Naive thymus-derived CD4-positive, alpha-beta T cell (primary cell): ENCODE measurements around the gene KLHDC7B. TPM values are rescaled to one million over a fixed set of nuclear protein-coding genes. Genes with fewer than 3 reads are reported as not detected.

ENCODE experiments used
- ATAC-seq: fragments of 150-1000 bp; cut with Tn5 transposase; 2 replicates; pipeline ENCODE4 v1.10.0; 2021; ENCODE audit warnings: mild to moderate bottlenecking, moderate library complexity
- CTCF ChIA-PET: fragments of 350-600 bp; sonication (Branson Sonifier 250); formaldehyde crosslinking; loops from one replicate; lab custom pipeline; 2021; ENCODE audit warnings: antibody characterized with exemption; lab: Charles Lee
- POLR2A ChIA-PET: fragments of 350-600 bp; sonication (Branson Sonifier 250); formaldehyde crosslinking; loops from one replicate; lab custom pipeline; 2021; ENCODE audit warnings: antibody characterized with exemption, inconsistent platforms; lab: Charles Lee
- DNase-seq, 9 donors: peaks; one replicate each; pipeline versions ENCODE4 v3.0.0 to v3.0.0-alpha.2; 2020 to 2022; ENCODE audit warnings: mixed read lengths in 1 of 9
- H3K27ac ChIP-seq: one replicate; pipeline ENCODE4 v1.7.0; 2013; ENCODE audit warnings: mild to moderate bottlenecking, low read depth, low read length, moderate library complexity
- H3K27me3 ChIP-seq, 2 donors: one replicate each; pipeline ENCODE4 v1.7.0; 2013; ENCODE audit warnings: low read length in 2 of 2, mild to moderate bottlenecking in 2 of 2, moderate library complexity in 2 of 2; ENCODE audit not compliant: control insufficient read depth in 2 of 2, insufficient read depth in 2 of 2
- H3K36me3 ChIP-seq, 3 experiments: 1 replicate in 2 of 3; 2 replicates in 1 of 3; pipeline ENCODE4 v1.7.0; 2013; ENCODE audit warnings: low read length in 3 of 3, mild to moderate bottlenecking in 3 of 3, moderate library complexity in 1 of 3; ENCODE audit not compliant: insufficient read depth in 3 of 3, control insufficient read depth in 2 of 3
- H3K4me1 ChIP-seq, 2 donors: one replicate each; pipeline ENCODE4 v1.7.0; 2013; ENCODE audit warnings: low read length in 2 of 2, mild to moderate bottlenecking in 2 of 2, moderate library complexity in 1 of 2; ENCODE audit not compliant: control insufficient read depth in 2 of 2, insufficient read depth in 2 of 2
- H3K4me3 ChIP-seq: 2 replicates; pipeline ENCODE4 v1.7.0; 2013; ENCODE audit warnings: mild to moderate bottlenecking, low read length
- H3K9me3 ChIP-seq, 3 experiments: 1 replicate in 2 of 3; 2 replicates in 1 of 3; pipeline ENCODE4 v1.7.0; 2013; ENCODE audit warnings: low read length in 3 of 3; ENCODE audit not compliant: control insufficient read depth in 2 of 3
- H3K27ac Mint-ChIP-seq, 9 donors: one replicate each; pipeline ENCODE4 v1.8.0; 2020 to 2022; ENCODE audit warnings: mixed read lengths in 9 of 9, mild to moderate bottlenecking in 8 of 9, moderate library complexity in 5 of 9, inconsistent platforms in 2 of 9
- H3K27me3 Mint-ChIP-seq, 5 donors: one replicate each; pipeline ENCODE4 v1.8.0; 2021 to 2022; ENCODE audit warnings: mixed read lengths in 5 of 5, mild to moderate bottlenecking in 1 of 5
- H3K36me3 Mint-ChIP-seq, 5 donors: one replicate each; pipeline ENCODE4 v1.8.0; 2020 to 2022; ENCODE audit warnings: mixed read lengths in 5 of 5, mild to moderate bottlenecking in 3 of 5, inconsistent platforms in 1 of 5
- H3K4me1 Mint-ChIP-seq, 7 donors: one replicate each; pipeline ENCODE4 v1.8.0; 2020 to 2022; ENCODE audit warnings: mixed read lengths in 7 of 7, mild to moderate bottlenecking in 3 of 7, inconsistent platforms in 1 of 7
- H3K4me3 Mint-ChIP-seq, 10 donors: one replicate each; pipeline ENCODE4 v1.8.0; 2020 to 2022; ENCODE audit warnings: mild to moderate bottlenecking in 10 of 10, mixed read lengths in 10 of 10, moderate library complexity in 6 of 10, inconsistent platforms in 2 of 10
- H3K9me3 Mint-ChIP-seq, 11 donors: one replicate each; pipeline ENCODE4 v1.8.0; 2020 to 2022; ENCODE audit warnings: mixed read lengths in 11 of 11, mild to moderate bottlenecking in 4 of 11, inconsistent platforms in 1 of 11, moderate library complexity in 1 of 11
- intact Hi-C, 2 donors: fragments of 100-400 bp; cut with micrococcal nuclease; formaldehyde crosslinking; loops; one replicate each; pipeline ENCODE4 v1.15.1; 2023
- polyA plus RNA-seq, 2 donors: library from polyadenylated mRNA; unstranded; fragments of 300-500 nt; fragmentation: Illumina TruSeq; gene quantifications; one replicate each; pipeline ENCODE4 v1.2.3, GENCODE V29; 2021
- total RNA-seq, 6 experiments: library from RNA in 5 of 6; stranded (reverse) in 5 of 6; gene quantifications; 1 replicate in 5 of 6; 2 replicates in 1 of 6; pipeline ENCODE4 v1.2.3 and lab custom pipeline; 2021 to 2026

KLHDC7B gene
- total and polyA plus RNA-seq, 7 experiments from 2014 or later, result 4.4 to 17.2 (median 7.8) TPM

DNA sequence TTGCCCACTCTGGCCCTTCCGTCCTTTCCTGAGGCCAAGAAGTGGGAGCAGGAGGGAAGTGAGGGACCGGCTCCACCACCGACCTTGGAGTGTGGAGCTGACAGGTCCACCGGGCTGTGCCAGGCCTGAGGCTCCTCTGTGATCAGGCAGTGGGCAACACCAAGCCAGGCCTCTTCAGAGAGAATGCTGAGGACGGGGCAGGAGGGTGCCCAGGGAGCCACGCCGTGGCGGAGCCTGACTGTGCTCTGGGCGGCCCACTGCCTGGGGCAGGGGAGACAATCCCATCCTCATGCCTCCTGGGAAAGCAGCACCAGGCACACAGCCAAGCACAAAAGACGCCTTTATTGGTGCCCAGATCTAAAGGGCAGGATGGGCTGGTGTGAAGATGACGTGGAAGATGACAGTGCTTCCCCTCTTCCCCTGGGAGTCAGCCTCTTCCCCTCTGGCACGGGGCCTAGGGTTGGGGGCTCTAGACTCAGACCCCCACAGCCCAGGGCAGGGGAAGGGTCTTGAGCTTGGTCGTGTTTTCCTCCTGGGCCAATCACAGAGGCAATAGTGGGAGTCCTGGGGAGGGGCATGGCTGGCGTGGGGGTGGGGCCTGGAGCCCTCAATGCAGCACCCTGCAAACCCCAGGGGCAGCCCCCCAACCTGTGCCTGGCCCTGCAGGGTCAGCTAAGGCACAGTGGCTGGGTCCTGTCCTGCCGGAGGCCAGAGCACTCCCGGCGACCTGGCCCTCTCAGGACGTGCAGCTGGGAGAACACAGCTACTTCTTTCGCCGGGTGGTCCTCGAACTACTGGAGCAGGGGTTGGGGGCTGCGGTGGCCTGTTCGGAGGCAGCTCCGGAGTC is 42.8 kb upstream of the KLHDC7B start:
- POLR2A ChIA-PET, result interaction anchor here (1.4 to 1.5 kb wide), 2 partner anchors 21 to 32 kb away, joined by 3 read pairs; partner anchors contain the start of gene ADM2
- no peak overlapping the region for H3K27ac Mint-ChIP-seq
- DNase-seq, result no peak

GRCh38 chr22:50503475-50504145 is 42.1 kb upstream of the KLHDC7B start:
- no peak for DNase-seq
- no peak overlapping the region for H3K4me3 Mint-ChIP-seq
- H3K27me3 Mint-ChIP-seq, result no peaks in the 10 kb centered on the region
- no peak overlapping the region for H3K27ac ChIP-seq
- peaks cover 1 to 13% (median 6%) of the 10 kb centered on the region in 7 donors for H3K4me1 Mint-ChIP-seq
- ChIA-PET CTCF (interaction anchor here (0.6 kb wide), 1 partner anchor 116 kb away, joined by 4 read pairs; no protein-coding TSS in a partner anchor), POLR2A (interaction anchor here (0.9 to 1.5 kb wide), 3 partner anchors 22 to 117 kb away, joined by 3 read pairs; partner anchors contain the start of gene ADM2)
- intact Hi-C loops, result loop anchor here in 1 of 2 donors (10.0 kb wide), 1 partner anchor 229 kb away; the partner anchor contains the start of gene MAPK11
- no peaks in the 10 kb centered on the region for H3K9me3 Mint-ChIP-seq
- no peaks in the 10 kb centered on the region for H3K9me3 ChIP-seq
- no peak overlapping the region for H3K27ac Mint-ChIP-seq
- no peak overlapping the region for H3K4me3 ChIP-seq
- H3K36me3 Mint-ChIP-seq, result peaks cover 0 to 7% (median 0%) of the 10 kb centered on the region in 5 donors
- peaks cover 11 to 17% of the 10 kb centered on the region in 2 donors for H3K4me1 ChIP-seq
- peaks cover 0 to 40% (median 7%) of the 10 kb centered on the region in 3 experiments for H3K36me3 ChIP-seq
- ATAC-seq, result no peak
- no peaks in the 10 kb centered on the region for H3K27me3 ChIP-seq

More for the DNA sequence above, 42.8 kb upstream of the KLHDC7B start:
- no peaks in the 10 kb centered on the region for H3K9me3 Mint-ChIP-seq
- CTCF ChIA-PET, result no interaction called here
- Histone ChIP-seq H3K9me3 (no peaks in the 10 kb centered on the region), H3K27ac (no peak overlapping the region), H3K27me3 (no peaks in the 10 kb centered on the region), H3K36me3 (peaks cover 0 to 38% (median 7%) of the 10 kb centered on the region in 3 experiments), H3K4me3 (no peak overlapping the region), H3K4me1 (peaks cover 10 to 16% of the 10 kb centered on the region in 2 donors)
- no peak overlapping the region for H3K4me3 Mint-ChIP-seq
- peaks cover 0 to 5% (median 0%) of the 10 kb centered on the region in 5 donors for H3K36me3 Mint-ChIP-seq
- H3K4me1 Mint-ChIP-seq, result peaks cover 4 to 16% (median 7%) of the 10 kb centered on the region in 7 donors
- ATAC-seq, result no peak
- intact Hi-C loops, result loop anchor here in 1 of 2 donors (10.0 kb wide), 1 partner anchor 228 kb away; the partner anchor contains the start of gene MAPK11
- peaks cover 0 to 3% (median 0%) of the 10 kb centered on the region in 5 donors for H3K27me3 Mint-ChIP-seq

DNA sequence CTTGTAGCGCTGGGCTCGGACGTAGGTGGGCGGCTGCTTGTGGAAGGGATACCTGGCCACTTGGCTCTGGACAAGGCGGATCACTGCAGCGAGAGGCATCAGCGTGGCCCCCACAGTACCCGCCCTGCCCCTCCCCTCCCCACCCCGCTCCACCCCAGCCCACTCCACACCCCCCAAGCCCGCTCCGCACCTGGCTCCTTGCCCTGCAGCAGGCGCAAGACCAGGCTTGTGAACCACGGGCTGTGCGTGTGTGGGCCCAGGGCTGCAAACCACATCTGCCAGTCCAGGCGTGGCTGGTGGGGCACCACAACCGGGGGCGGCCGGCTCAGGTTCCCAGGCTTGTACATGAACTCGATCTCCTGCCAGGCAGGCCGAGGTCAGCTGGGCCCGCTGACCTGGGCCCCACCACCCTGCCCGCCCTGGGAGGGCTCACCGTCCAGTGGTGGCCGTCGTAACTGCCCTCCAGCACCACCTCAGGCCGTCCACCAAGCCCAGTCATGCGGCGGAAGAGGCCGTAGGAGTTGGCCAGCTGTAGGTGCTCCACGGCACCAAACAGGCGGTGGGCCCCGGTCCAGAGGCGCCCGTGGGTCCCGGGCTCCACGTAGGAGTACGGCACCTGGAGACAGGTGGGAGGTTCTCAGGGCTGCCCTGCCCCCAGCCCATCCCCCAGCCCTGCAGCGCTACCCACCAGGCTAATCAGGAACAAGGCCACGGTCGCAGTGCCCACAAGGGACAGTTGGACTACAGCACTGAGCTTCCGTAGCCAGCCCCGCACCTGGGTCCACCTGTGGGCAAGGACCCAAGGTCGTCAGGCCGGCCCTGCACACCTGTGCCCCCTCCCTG is 41.1 kb upstream of the KLHDC7B start:
- Histone ChIP-seq H3K4me3 (no peak overlapping the region), H3K4me1 (peaks cover 19 to 26% of the 10 kb centered on the region in 2 donors), H3K27ac (no peak overlapping the region), H3K27me3 (no peaks in the 10 kb centered on the region), H3K9me3 (no peaks in the 10 kb centered on the region), H3K36me3 (peaks cover 0 to 40% (median 7%) of the 10 kb centered on the region in 3 experiments)
- Mint-ChIP-seq H3K9me3 (no peaks in the 10 kb centered on the region), H3K27me3 (no peaks in the 10 kb centered on the region), H3K4me3 (peak overlapping the region in 1 of 10 donors; percentile 96), H3K4me1 (peaks cover 11 to 20% (median 12%) of the 10 kb centered on the region in 7 donors), H3K27ac (no peak overlapping the region), H3K36me3 (peaks cover 0 to 7% (median 0%) of the 10 kb centered on the region in 5 donors)
- POLR2A ChIA-PET, result interaction anchor here (0.6 to 6.2 kb wide), 5 partner anchors 23 to 124 kb away, joined by 3 to 116 read pairs (median 3); partner anchors contain the start of genes ADM2, SCO2 and TYMP
- intact Hi-C loops, result loop anchor here in 1 of 2 donors (10.0 kb wide), 1 partner anchor 230 kb away; the partner anchor contains the start of gene MAPK11
- ATAC-seq, result no peak
- DNase-seq, result no peak
- CTCF ChIA-PET, result no interaction called here

GRCh38 chr22:50505276-50505775 is 40.4 kb upstream of the KLHDC7B start:
- no peak overlapping the region for H3K27ac Mint-ChIP-seq
- peaks cover 12 to 22% (median 16%) of the 10 kb centered on the region in 7 donors for H3K4me1 Mint-ChIP-seq
- no peak overlapping the region for H3K27ac ChIP-seq
- ChIA-PET CTCF (interaction anchor here (1.0 kb wide), 1 partner anchor 17 kb away, joined by 3 read pairs; no protein-coding TSS in a partner anchor), POLR2A (interaction anchor here (0.6 to 6.2 kb wide), 4 partner anchors 22 to 115 kb away, joined by 3 to 116 read pairs (median 4); partner anchors contain the start of genes SCO2 and TYMP)
- no peaks in the 10 kb centered on the region for H3K27me3 ChIP-seq
- H3K36me3 Mint-ChIP-seq, result peaks cover 0 to 7% (median 0%) of the 10 kb centered on the region in 5 donors
- no peak overlapping the region for H3K4me3 ChIP-seq
- no peaks in the 10 kb centered on the region for H3K9me3 Mint-ChIP-seq
- H3K9me3 ChIP-seq, result no peaks in the 10 kb centered on the region
- H3K27me3 Mint-ChIP-seq, result no peaks in the 10 kb centered on the region
- H3K4me1 ChIP-seq, result peaks cover 19 to 26% of the 10 kb centered on the region in 2 donors
- H3K4me3 Mint-ChIP-seq, result peak overlapping the region in 1 of 10 donors; percentile 96
- no peak for DNase-seq
- intact Hi-C loops, result loop anchor here in 1 of 2 donors (10.0 kb wide), 1 partner anchor 231 kb away; the partner anchor contains the start of gene MAPK11
- no peak for ATAC-seq
- peaks cover 0 to 40% (median 7%) of the 10 kb centered on the region in 3 experiments for H3K36me3 ChIP-seq

GRCh38 chr22:50505776-50506610 is 39.7 kb upstream of the KLHDC7B start:
- H3K4me1 ChIP-seq, result peaks cover 19 to 26% of the 10 kb centered on the region in 2 donors
- H3K9me3 Mint-ChIP-seq, result no peaks in the 10 kb centered on the region
- H3K4me3 ChIP-seq, result peak overlapping the region; percentile 91
- H3K36me3 Mint-ChIP-seq, result peaks cover 0 to 5% (median 0%) of the 10 kb centered on the region in 5 donors
- peak overlapping the region in 9 of 10 donors; percentile 21 to 97 (median 93) for H3K4me3 Mint-ChIP-seq
- peak overlapping the region; percentile 99 for H3K27ac ChIP-seq
- CTCF ChIA-PET, result interaction anchor here (0.6 to 1.0 kb wide), 3 partner anchors 16 to 115 kb away, joined by 3 read pairs; no protein-coding TSS in a partner anchor
- POLR2A ChIA-PET, result interaction anchor here (0.7 to 6.2 kb wide), 4 partner anchors 9 to 115 kb away, joined by 3 to 116 read pairs (median 4); partner anchors contain the start of genes SCO2 and TYMP
- H3K27ac Mint-ChIP-seq, result peak overlapping the region in 1 of 9 donors; percentile 51
- no peaks in the 10 kb centered on the region for H3K27me3 ChIP-seq
- H3K4me1 Mint-ChIP-seq, result peaks cover 12 to 22% (median 16%) of the 10 kb centered on the region in 7 donors
- no peaks in the 10 kb centered on the region for H3K9me3 ChIP-seq
- peaks cover 0 to 40% (median 7%) of the 10 kb centered on the region in 3 experiments for H3K36me3 ChIP-seq
- DNase-seq (no peak), ATAC-seq (no peak)
- H3K27me3 Mint-ChIP-seq, result no peaks in the 10 kb centered on the region
- intact Hi-C loops, result loop anchor here in 1 of 2 donors (10.0 kb wide), 1 partner anchor 231 kb away; the partner anchor contains the start of gene MAPK11
